ENCODE measurements around the gene ARNT2.

Gene ARNT2

GRCh38 chr15:80475572-80475971, 71.4 kb downstream of the ARNT2 start:
- Histone ChIP-seq H3K18ac (ENCODE audit: low read length) (no peak overlapping the region), H3K9ac (ENCODE audit: low read depth, low read length, poor library complexity) (no peak overlapping the region), H3K9me3 (replicated peaks in 1 of 2; ENCODE audit: control insufficient read depth in 2 of 2, insufficient read depth in 1 of 2, low read depth in 1 of 2, low read length in 2 of 2) (peaks cover 8 to 37% of the 10 kb centered on the region in 2 donors), H2BK15ac (ENCODE audit: low read length) (no peak overlapping the region), H3K23ac (ENCODE audit: low read depth, low read length, poor library complexity) (no peak overlapping the region), H2AFZ (ENCODE audit: low read length) (no peak overlapping the region), H2BK5ac (ENCODE audit: low read length) (no peak overlapping the region), H3K27ac (replicated peaks; ENCODE audit: low read length) (no peak overlapping the region), H3K4me3 (ENCODE audit: low read length in 2 of 2) (no peak overlapping the region), H4K91ac (ENCODE audit: low read depth, low read length, poor library complexity) (no peak overlapping the region), H2BK12ac (ENCODE audit: low read length) (no peak overlapping the region), H4K8ac (ENCODE audit: low read depth, low read length) (no peak overlapping the region), H2BK120ac (ENCODE audit: low read depth, low read length) (no peak overlapping the region), H3K4ac (ENCODE audit: low read length) (no peak overlapping the region), H3K36me3 (replicated peaks in 1 of 2; ENCODE audit: control insufficient read depth in 2 of 2, insufficient read depth in 2 of 2, low read length in 2 of 2) (peaks cover 22 to 98% of the 10 kb centered on the region in 2 donors), H3K4me1 (ENCODE audit: control insufficient read depth in 2 of 2, insufficient read depth in 1 of 2, low read depth in 1 of 2, low read length in 2 of 2) (peaks cover 2 to 7% of the 10 kb centered on the region in 2 donors), H3K79me1 (ENCODE audit: low read depth, low read length) (no peaks in the 10 kb centered on the region), H2AK5ac (ENCODE audit: low read depth, low read length) (no peak overlapping the region), H3K4me2 (ENCODE audit: insufficient read depth, low read length, poor library complexity, severe bottlenecking) (no peak overlapping the region), H3K27me3 (ENCODE audit: control insufficient read depth in 3 of 3, insufficient read depth in 3 of 3, low read depth in 1 of 3, low read length in 3 of 3) (no peaks in the 10 kb centered on the region), H3K14ac (ENCODE audit: low read length) (no peak overlapping the region)
- DNase-seq (ENCODE audit: low spot score), result no peak
- no CpG with 5 or more reads among the region's 2 CpGs for WGBS, 2 donors (ENCODE audit: extremely low coverage in 2 of 2, insufficient read length in 2 of 2, insufficient replicate concordance in 1 of 2)

- DNase-seq (ENCODE audit: low spot score), result no peak
- no peak overlapping the region for H3K18ac ChIP-seq (ENCODE audit: low read length)
- peaks cover 2 to 7% of the 10 kb centered on the region in 2 donors for H3K4me1 ChIP-seq (ENCODE audit: control insufficient read depth in 2 of 2, insufficient read depth in 1 of 2, low read depth in 1 of 2, low read length in 2 of 2)
- no CpG with 5 or more reads among the region's 6 CpGs for WGBS, 2 donors (ENCODE audit: extremely low coverage in 2 of 2, insufficient read length in 2 of 2, insufficient replicate concordance in 1 of 2)
- H3K4me2 ChIP-seq (ENCODE audit: insufficient read depth, low read length, poor library complexity, severe bottlenecking), result no peak overlapping the region
- H2BK120ac ChIP-seq (ENCODE audit: low read depth, low read length), result no peak overlapping the region
- no peak overlapping the region for H2BK12ac ChIP-seq (ENCODE audit: low read length)
- H3K23ac ChIP-seq (ENCODE audit: low read depth, low read length, poor library complexity), result no peak overlapping the region
- H4K8ac ChIP-seq (ENCODE audit: low read depth, low read length), result no peak overlapping the region
- no peak overlapping the region for H3K27ac ChIP-seq (replicated peaks; ENCODE audit: low read length)
- no peaks in the 10 kb centered on the region for H3K79me1 ChIP-seq (ENCODE audit: low read depth, low read length)
- H3K4ac ChIP-seq (ENCODE audit: low read length), result no peak overlapping the region
- no peak overlapping the region for H2AK5ac ChIP-seq (ENCODE audit: low read depth, low read length)
- H3K9ac ChIP-seq (ENCODE audit: low read depth, low read length, poor library complexity), result no peak overlapping the region
- no peak overlapping the region for H2BK15ac ChIP-seq (ENCODE audit: low read length)
- H3K36me3 ChIP-seq (replicated peaks in 1 of 2; ENCODE audit: control insufficient read depth in 2 of 2, insufficient read depth in 2 of 2, low read length in 2 of 2), result peaks cover 20 to 98% of the 10 kb centered on the region in 2 donors
- no peak overlapping the region for H2BK5ac ChIP-seq (ENCODE audit: low read length)
- H3K9me3 ChIP-seq (replicated peaks in 1 of 2; ENCODE audit: control insufficient read depth in 2 of 2, insufficient read depth in 1 of 2, low read depth in 1 of 2, low read length in 2 of 2), result peaks cover 8 to 33% of the 10 kb centered on the region in 2 donors
- no peak overlapping the region for H2AFZ ChIP-seq (ENCODE audit: low read length)
- H3K14ac ChIP-seq (ENCODE audit: low read length), result no peak overlapping the region
- no peak overlapping the region for H4K91ac ChIP-seq (ENCODE audit: low read depth, low read length, poor library complexity)
- H3K27me3 ChIP-seq (ENCODE audit: control insufficient read depth in 3 of 3, insufficient read depth in 3 of 3, low read depth in 1 of 3, low read length in 3 of 3), result no peaks in the 10 kb centered on the region
- no peak overlapping the region for H3K4me3 ChIP-seq (ENCODE audit: low read length in 2 of 2)
Measured at GRCh38 chr15:80476036-80476435, 71.9 kb downstream of the ARNT2 start.

DNA sequence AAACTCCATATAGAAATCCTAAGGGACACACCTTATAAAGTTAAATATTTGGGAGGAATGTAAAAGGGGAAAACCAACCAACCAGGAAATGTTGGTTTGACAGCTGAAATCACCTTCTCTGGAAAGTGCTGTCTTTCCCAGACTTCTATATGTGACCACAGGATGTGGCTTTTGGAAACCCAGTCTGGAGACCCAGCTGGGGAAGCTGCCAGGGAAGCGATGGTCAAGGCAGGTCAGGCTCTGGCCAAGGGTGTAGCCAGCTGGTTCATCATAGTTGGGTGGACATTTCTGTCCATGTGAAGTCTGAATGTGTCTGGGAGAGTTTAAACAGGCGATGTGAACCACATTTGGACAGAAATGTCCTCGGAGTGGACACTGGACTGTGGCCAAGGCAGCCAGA, 73.9 kb downstream of the ARNT2 start:
- no peak overlapping the region for H2AK5ac ChIP-seq (ENCODE audit: low read depth, low read length)
- no peaks in the 10 kb centered on the region for H3K27me3 ChIP-seq (ENCODE audit: control insufficient read depth in 3 of 3, insufficient read depth in 3 of 3, low read depth in 1 of 3, low read length in 3 of 3)
- no peak overlapping the region for H2AFZ ChIP-seq (ENCODE audit: low read length)
- H3K4ac ChIP-seq (ENCODE audit: low read length), result no peak overlapping the region
- no peak for DNase-seq (ENCODE audit: low spot score)
- H3K9ac ChIP-seq (ENCODE audit: low read depth, low read length, poor library complexity), result no peak overlapping the region
- H2BK12ac ChIP-seq (ENCODE audit: low read length), result no peak overlapping the region
- no peak overlapping the region for H3K4me3 ChIP-seq (ENCODE audit: low read length in 2 of 2)
- H2BK15ac ChIP-seq (ENCODE audit: low read length), result no peak overlapping the region
- peaks cover 2 to 5% of the 10 kb centered on the region in 2 donors for H3K4me1 ChIP-seq (ENCODE audit: control insufficient read depth in 2 of 2, insufficient read depth in 1 of 2, low read depth in 1 of 2, low read length in 2 of 2)
- no peak overlapping the region for H4K91ac ChIP-seq (ENCODE audit: low read depth, low read length, poor library complexity)
- H3K18ac ChIP-seq (ENCODE audit: low read length), result no peak overlapping the region
- H3K4me2 ChIP-seq (ENCODE audit: insufficient read depth, low read length, poor library complexity, severe bottlenecking), result no peak overlapping the region
- H3K79me1 ChIP-seq (ENCODE audit: low read depth, low read length), result no peaks in the 10 kb centered on the region
- no peak overlapping the region for H2BK120ac ChIP-seq (ENCODE audit: low read depth, low read length)
- H3K14ac ChIP-seq (ENCODE audit: low read length), result no peak overlapping the region
- H3K9me3 ChIP-seq (replicated peaks in 1 of 2; ENCODE audit: control insufficient read depth in 2 of 2, insufficient read depth in 1 of 2, low read depth in 1 of 2, low read length in 2 of 2), result peaks cover 8 to 32% of the 10 kb centered on the region in 2 donors
- no peak overlapping the region for H3K27ac ChIP-seq (replicated peaks; ENCODE audit: low read length)
- H3K36me3 ChIP-seq (replicated peaks in 1 of 2; ENCODE audit: control insufficient read depth in 2 of 2, insufficient read depth in 2 of 2, low read length in 2 of 2), result peaks cover 20 to 98% of the 10 kb centered on the region in 2 donors
- no peak overlapping the region for H3K23ac ChIP-seq (ENCODE audit: low read depth, low read length, poor library complexity)
- WGBS, 2 donors (ENCODE audit: extremely low coverage in 2 of 2, insufficient read length in 2 of 2, insufficient replicate concordance in 1 of 2), result no CpG with 5 or more reads among the region's 3 CpGs
- H4K8ac ChIP-seq (ENCODE audit: low read depth, low read length), result no peak overlapping the region
- H2BK5ac ChIP-seq (ENCODE audit: low read length), result no peak overlapping the region

GRCh38 chr15:80479191-80479590, 75.0 kb downstream of the ARNT2 start:
- no CpG with 5 or more reads among the region's 1 CpG for WGBS, 2 donors (ENCODE audit: extremely low coverage in 2 of 2, insufficient read length in 2 of 2, insufficient replicate concordance in 1 of 2)

More at GRCh38 chr15:80479191-80479590, 75.0 kb downstream of the ARNT2 start:
- H3K4me3 ChIP-seq (ENCODE audit: low read length in 2 of 2), result no peak overlapping the region
- H3K9me3 ChIP-seq (replicated peaks in 1 of 2; ENCODE audit: control insufficient read depth in 2 of 2, insufficient read depth in 1 of 2, low read depth in 1 of 2, low read length in 2 of 2), result peaks cover 8 to 30% of the 10 kb centered on the region in 2 donors
- no peak overlapping the region for H2BK5ac ChIP-seq (ENCODE audit: low read length)
- no peak overlapping the region for H2BK15ac ChIP-seq (ENCODE audit: low read length)
- H3K27me3 ChIP-seq (ENCODE audit: control insufficient read depth in 3 of 3, insufficient read depth in 3 of 3, low read depth in 1 of 3, low read length in 3 of 3), result no peaks in the 10 kb centered on the region
- H2BK120ac ChIP-seq (ENCODE audit: low read depth, low read length), result no peak overlapping the region
- DNase-seq (ENCODE audit: low spot score), result no peak
- no peak overlapping the region for H3K18ac ChIP-seq (ENCODE audit: low read length)
- peaks cover 3 to 4% of the 10 kb centered on the region in 2 donors for H3K4me1 ChIP-seq (ENCODE audit: control insufficient read depth in 2 of 2, insufficient read depth in 1 of 2, low read depth in 1 of 2, low read length in 2 of 2)
- no peak overlapping the region for H3K4ac ChIP-seq (ENCODE audit: low read length)
- no peak overlapping the region for H2AFZ ChIP-seq (ENCODE audit: low read length)
- H3K14ac ChIP-seq (ENCODE audit: low read length), result no peak overlapping the region
- no peak overlapping the region for H2AK5ac ChIP-seq (ENCODE audit: low read depth, low read length)
- H2BK12ac ChIP-seq (ENCODE audit: low read length), result no peak overlapping the region
- H4K91ac ChIP-seq (ENCODE audit: low read depth, low read length, poor library complexity), result no peak overlapping the region
- H4K8ac ChIP-seq (ENCODE audit: low read depth, low read length), result no peak overlapping the region
- H3K27ac ChIP-seq (replicated peaks; ENCODE audit: low read length), result no peak overlapping the region
- no peak overlapping the region for H3K9ac ChIP-seq (ENCODE audit: low read depth, low read length, poor library complexity)
- H3K4me2 ChIP-seq (ENCODE audit: insufficient read depth, low read length, poor library complexity, severe bottlenecking), result no peak overlapping the region
- H3K23ac ChIP-seq (ENCODE audit: low read depth, low read length, poor library complexity), result no peak overlapping the region
- peaks cover 24 to 96% of the 10 kb centered on the region in 2 donors for H3K36me3 ChIP-seq (replicated peaks in 1 of 2; ENCODE audit: control insufficient read depth in 2 of 2, insufficient read depth in 2 of 2, low read length in 2 of 2)
- no peaks in the 10 kb centered on the region for H3K79me1 ChIP-seq (ENCODE audit: low read depth, low read length)

Measured in neuronal stem cell (in vitro differentiated cells).